ENCODE data around the gene RYR2.
"Not testable (repeated sequence)": the region's sequence is repeated elsewhere in the genome, so short reads cannot be mapped to it uniquely, and the experiment has no call there.

Gene RYR2

DNA sequence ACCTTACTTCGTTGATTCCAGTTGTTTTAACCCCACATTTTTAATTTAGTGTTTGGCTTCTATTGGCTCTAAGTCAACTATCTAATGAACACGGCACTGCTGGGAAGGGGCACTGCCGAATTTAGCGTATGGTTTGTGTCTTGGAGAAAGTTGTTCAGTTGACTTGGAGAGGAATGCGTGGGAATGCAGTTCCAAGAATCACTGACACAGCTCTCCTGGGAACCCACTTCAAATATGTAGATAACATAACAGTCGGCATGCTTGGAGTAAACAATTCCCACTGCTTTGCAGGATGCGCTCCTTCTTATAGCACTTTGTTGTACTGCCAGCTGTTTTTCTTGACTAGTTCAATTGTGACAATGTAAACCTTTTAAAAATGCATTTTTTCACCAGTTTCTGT lies 104.3 kb downstream of the RYR2 start:
- peak; percentile 42 for DNase-seq (ENCODE audit: low read depth)
- TF ChIP-seq, protein P1, sequence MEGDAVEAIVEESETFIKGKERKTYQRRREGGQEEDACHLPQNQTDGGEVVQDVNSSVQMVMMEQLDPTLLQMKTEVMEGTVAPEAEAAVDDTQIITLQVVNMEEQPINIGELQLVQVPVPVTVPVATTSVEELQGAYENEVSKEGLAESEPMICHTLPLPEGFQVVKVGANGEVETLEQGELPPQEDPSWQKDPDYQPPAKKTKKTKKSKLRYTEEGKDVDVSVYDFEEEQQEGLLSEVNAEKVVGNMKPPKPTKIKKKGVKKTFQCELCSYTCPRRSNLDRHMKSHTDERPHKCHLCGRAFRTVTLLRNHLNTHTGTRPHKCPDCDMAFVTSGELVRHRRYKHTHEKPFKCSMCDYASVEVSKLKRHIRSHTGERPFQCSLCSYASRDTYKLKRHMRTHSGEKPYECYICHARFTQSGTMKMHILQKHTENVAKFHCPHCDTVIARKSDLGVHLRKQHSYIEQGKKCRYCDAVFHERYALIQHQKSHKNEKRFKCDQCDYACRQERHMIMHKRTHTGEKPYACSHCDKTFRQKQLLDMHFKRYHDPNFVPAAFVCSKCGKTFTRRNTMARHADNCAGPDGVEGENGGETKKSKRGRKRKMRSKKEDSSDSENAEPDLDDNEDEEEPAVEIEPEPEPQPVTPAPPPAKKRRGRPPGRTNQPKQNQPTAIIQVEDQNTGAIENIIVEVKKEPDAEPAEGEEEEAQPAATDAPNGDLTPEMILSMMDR (IDR thresholded peaks at IDR 0.05; ENCODE audit: low read length, missing control alignments): no peak
- H3K4me3 ChIP-seq (replicated peaks; ENCODE audit: low read depth, low read length): no peak overlapping the region

DNA sequence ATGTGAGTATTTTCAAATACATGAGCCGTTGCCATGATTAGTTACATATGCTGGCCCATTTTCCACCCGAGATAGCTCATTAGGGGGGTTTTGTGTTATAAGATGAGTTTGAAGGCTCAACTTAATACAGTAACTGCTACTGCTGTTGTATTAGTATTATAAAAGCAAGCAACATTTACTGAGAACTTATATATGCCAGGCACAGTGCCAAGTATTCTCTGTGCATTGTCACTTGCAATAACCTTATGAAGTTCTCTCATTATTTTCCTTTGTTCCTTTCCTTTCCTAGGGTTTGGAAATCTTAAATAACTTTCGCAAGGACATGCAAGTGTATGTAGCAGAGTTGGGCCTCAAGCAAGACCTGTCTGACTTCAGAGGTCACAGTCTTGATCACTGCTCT lies 107.9 kb downstream of the RYR2 start:
- H3K4me3 ChIP-seq (replicated peaks; ENCODE audit: low read depth, low read length): no peak overlapping the region
- DNase-seq (ENCODE audit: low read depth): no peak
- TF ChIP-seq, protein P1 (IDR thresholded peaks at IDR 0.05; ENCODE audit: low read length, missing control alignments): no peak

- DNase-seq (ENCODE audit: low read depth); H3K4me3 ChIP-seq (replicated peaks; ENCODE audit: low read depth, low read length): not testable (repeated sequence)
These were observed 110.0 kb downstream of the RYR2 start for GRCh38 chr1:237151979-237152378.

DNA sequence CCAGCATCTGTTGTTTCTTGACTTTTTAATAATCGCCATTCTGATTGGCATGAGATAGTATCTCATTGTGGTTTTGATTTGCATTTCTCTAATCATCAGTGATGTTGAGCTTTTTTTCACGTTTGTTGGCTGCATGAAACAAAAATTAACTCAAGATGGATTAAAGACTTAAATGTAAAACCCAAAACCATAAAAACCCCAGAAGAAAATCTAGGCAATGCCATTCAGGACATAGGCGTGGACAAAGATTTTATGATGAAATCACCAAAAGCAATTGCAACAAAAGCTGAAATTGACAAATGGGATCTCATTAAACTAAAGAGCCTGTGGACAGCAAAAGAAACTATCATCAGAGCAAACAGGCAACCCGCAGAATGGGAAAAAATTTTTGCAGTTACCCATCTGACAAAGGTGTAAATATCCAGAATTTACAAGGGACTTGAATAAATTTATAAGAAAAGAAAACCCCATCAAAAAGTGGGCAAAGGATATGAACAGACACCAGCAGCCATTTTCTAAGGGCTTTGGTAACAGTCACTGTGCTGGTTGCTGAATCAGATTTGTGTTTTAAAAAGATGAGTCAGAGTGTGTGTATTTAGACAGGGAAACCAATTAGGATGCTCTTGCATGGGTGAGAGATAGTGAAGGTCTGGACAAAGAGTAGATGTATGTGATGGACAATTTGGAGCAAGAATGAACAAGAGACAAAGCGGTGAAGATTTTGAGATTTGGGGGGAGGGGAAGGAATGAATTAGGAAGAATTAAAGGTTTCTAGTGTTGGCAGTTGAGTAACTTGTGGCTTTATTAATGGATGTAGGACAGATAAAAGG lies 110.7 kb downstream of the RYR2 start:
- DNase-seq (ENCODE audit: low read depth): no peak
- TF ChIP-seq, protein P1 (IDR thresholded peaks at IDR 0.05; ENCODE audit: low read length, missing control alignments): no peak
- no peak overlapping the region for H3K4me3 ChIP-seq (replicated peaks; ENCODE audit: low read depth, low read length)

DNA sequence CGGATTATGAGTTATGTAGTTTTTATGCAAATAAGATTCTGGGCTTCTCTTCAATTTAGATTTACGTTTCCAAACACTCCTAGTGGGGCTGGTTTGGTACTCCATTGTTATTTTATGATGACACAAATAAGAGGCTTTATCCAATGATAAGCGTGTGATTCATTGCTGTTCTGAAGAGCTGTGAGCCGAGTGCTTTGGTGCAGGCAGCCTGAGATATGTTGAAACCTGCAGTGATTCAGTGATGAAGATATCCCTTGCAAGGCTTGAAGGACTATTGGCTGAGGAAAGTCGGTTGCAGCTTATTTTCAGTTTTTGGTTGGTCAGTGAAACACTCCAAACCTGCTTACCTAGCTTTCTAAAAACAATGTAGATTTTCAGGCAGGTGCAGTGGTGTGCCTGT lies 112.2 kb downstream of the RYR2 start:
- no peak overlapping the region for H3K4me3 ChIP-seq (replicated peaks; ENCODE audit: low read depth, low read length)
- peak; percentile 60 for DNase-seq (ENCODE audit: low read depth)
- TF ChIP-seq, protein P1 (IDR thresholded peaks at IDR 0.05; ENCODE audit: low read length, missing control alignments): no peak

DNA sequence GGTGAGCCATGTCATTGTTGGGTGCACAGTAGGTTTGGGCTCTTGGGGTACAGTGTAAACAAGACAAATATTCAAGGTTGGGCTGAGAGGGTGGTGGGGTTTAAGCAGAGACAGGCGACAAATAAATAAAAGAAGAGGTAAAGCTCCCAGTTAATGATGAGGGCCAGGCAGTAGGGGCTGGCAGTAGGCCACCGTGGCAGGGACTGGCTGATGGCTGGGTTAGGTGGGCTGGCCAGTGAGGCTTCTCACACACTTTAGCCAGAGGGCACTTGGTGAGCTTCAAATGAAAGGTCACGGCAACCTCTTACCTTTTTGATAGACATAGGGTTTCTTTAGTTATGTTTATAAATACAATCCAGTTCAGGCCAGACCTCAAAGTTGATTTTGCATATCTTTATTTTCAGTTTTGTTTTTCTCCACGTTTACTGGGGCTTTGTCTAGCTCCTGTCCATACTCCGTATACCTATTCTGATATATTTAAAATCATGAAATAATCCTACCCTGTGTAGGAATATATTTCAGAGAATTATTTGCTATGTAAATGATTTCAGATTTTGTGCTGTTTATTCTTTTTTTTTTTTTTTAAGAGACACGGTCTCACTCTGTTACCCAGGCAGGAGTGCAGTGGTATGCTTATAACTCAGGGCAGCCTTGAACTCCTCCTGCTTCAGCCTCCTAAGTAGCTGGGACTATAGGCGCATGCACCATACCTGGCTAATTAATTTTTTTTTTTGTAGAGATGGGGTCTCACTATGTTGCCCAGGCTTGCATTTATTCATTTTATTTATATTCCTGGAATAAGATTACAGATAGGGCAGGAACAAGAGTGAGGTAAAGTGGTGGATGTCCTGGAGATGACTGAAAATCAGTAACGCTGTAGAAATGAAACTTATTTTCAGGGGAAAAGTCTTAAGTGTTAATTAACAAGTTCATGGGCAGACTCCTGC lies 122.7 kb downstream of the RYR2 start:
- no peak overlapping the region for H3K4me3 ChIP-seq (replicated peaks; ENCODE audit: low read depth, low read length)
- TF ChIP-seq, protein P1 (IDR thresholded peaks at IDR 0.05; ENCODE audit: low read length, missing control alignments): no peak
- no peak for DNase-seq (ENCODE audit: low read depth)

GRCh38 chr1:237166086-237166485 lies 124.1 kb downstream of the RYR2 start:
- TF ChIP-seq, protein P1 (IDR thresholded peaks at IDR 0.05; ENCODE audit: low read length, missing control alignments): no peak
- DNase-seq (ENCODE audit: low read depth): no peak
- H3K4me3 ChIP-seq (replicated peaks; ENCODE audit: low read depth, low read length): no peak overlapping the region
